ENCODE data around the gene LRRN4.

GRCh38 chr20:6074145-6074561 lies 20.3 kb upstream of the LRRN4 start:
- TF ChIP-seq CTCF (IDR thresholded peaks at IDR 0.05) (peak in 1 of 3 experiments; percentile 28), POLR2A (IDR thresholded peaks at IDR 0.05) (no peak)

All from testis (tissue), 2 donors.